ENCODE measurements around the gene ADA. TPM values are rescaled to one million over a fixed set of nuclear protein-coding genes. Genes with fewer than 3 reads are reported as not detected.

ADA gene
- total RNA-seq, 1 donor from 2014 or later: 7.7 TPM

- ATAC-seq (no peak), DNase-seq (no peak)
- Histone ChIP-seq H3K27ac (no peak overlapping the region), H3K9me3 (no peaks in the 10 kb centered on the region), H3K4me1 (no peaks in the 10 kb centered on the region), H3K36me3 (peaks cover 3% of the 10 kb centered on the region), H3K4me3 (no peak overlapping the region), H3K27me3 (ENCODE audit: low read depth) (no peaks in the 10 kb centered on the region)
- intact Hi-C loops (cut with DNase I): no loop called here
- TF ChIP-seq, protein P1, sequence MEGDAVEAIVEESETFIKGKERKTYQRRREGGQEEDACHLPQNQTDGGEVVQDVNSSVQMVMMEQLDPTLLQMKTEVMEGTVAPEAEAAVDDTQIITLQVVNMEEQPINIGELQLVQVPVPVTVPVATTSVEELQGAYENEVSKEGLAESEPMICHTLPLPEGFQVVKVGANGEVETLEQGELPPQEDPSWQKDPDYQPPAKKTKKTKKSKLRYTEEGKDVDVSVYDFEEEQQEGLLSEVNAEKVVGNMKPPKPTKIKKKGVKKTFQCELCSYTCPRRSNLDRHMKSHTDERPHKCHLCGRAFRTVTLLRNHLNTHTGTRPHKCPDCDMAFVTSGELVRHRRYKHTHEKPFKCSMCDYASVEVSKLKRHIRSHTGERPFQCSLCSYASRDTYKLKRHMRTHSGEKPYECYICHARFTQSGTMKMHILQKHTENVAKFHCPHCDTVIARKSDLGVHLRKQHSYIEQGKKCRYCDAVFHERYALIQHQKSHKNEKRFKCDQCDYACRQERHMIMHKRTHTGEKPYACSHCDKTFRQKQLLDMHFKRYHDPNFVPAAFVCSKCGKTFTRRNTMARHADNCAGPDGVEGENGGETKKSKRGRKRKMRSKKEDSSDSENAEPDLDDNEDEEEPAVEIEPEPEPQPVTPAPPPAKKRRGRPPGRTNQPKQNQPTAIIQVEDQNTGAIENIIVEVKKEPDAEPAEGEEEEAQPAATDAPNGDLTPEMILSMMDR (IDR thresholded peaks at IDR 0.05): no peak
Observed at GRCh38 chr20:44629542-44629941, 22.0 kb downstream of the ADA start.

DNA sequence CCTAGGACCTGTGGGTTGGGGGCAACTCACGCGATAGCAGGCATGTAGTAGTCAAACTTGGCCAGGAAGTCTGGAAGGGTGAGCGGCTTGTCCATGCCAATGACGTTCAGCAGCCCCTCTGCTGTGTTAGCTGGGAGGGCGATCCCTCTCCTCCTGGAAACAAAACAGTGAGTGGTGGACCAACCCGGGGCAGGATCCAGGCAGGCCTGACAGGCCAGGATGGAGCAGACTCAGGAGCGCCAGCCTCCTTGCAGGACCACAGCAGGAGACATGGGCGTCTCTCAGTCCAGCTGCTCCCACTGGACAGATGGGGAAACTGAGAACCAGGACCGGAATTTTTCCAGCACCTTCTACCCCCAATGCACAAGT, 22.5 kb downstream of the ADA start:
- Histone ChIP-seq H3K4me3 (no peak overlapping the region), H3K27ac (no peak overlapping the region), H3K9me3 (no peaks in the 10 kb centered on the region), H3K4me1 (no peaks in the 10 kb centered on the region), H3K27me3 (ENCODE audit: low read depth) (no peaks in the 10 kb centered on the region), H3K36me3 (no peaks in the 10 kb centered on the region)
- intact Hi-C loops (cut with DNase I): no loop called here
- DNase-seq (no peak), ATAC-seq (no peak)
- TF ChIP-seq, protein P1 (IDR thresholded peaks at IDR 0.05): no peak

- TF ChIP-seq, protein P1 (IDR thresholded peaks at IDR 0.05): no peak
- intact Hi-C loops (cut with DNase I): no loop called here
- no peaks in the 10 kb centered on the region for H3K9me3 ChIP-seq
- DNase-seq: no peak
- H3K27ac ChIP-seq: no peak overlapping the region
- no peaks in the 10 kb centered on the region for H3K4me1 ChIP-seq
- ATAC-seq: no peak
- no peak overlapping the region for H3K4me3 ChIP-seq
- no peaks in the 10 kb centered on the region for H3K27me3 ChIP-seq (ENCODE audit: low read depth)
- no peaks in the 10 kb centered on the region for H3K36me3 ChIP-seq
Observed at GRCh38 chr20:44627364-44628010, 24.0 kb downstream of the ADA start.

- H3K27me3 ChIP-seq (ENCODE audit: low read depth): no peaks in the 10 kb centered on the region
- no peaks in the 10 kb centered on the region for H3K36me3 ChIP-seq
- no peaks in the 10 kb centered on the region for H3K4me1 ChIP-seq
- intact Hi-C loops (cut with DNase I): no loop called here
- no peak for DNase-seq
- no peaks in the 10 kb centered on the region for H3K9me3 ChIP-seq
- ATAC-seq: no peak
- no peak overlapping the region for H3K27ac ChIP-seq
- TF ChIP-seq, protein P1 (IDR thresholded peaks at IDR 0.05): no peak
- H3K4me3 ChIP-seq: no peak overlapping the region
Observed at GRCh38 chr20:44626278-44626677, 25.2 kb downstream of the ADA start.

DNA sequence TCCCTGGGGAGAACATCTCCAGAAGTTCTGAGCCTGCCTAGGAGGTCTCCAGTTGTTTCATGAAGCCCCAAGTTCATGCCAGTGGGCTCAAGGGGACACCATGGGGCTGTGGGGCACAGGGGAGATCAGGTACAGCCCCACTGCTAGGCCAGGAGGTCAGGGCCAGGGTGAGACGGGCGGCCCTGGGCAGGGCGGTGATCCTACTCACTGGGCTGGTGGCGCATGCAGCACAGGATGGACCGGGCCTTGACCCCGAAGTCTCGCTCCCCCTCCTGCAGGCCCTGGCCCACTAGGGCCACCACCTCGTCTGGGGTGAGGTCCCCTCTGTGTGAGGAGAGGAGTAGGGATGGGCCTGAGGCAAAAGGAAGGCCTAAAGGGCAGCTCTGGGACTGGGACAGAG, 26.1 kb downstream of the ADA start:
- H3K27ac ChIP-seq: no peak overlapping the region
- H3K27me3 ChIP-seq (ENCODE audit: low read depth): no peaks in the 10 kb centered on the region
- H3K9me3 ChIP-seq: no peaks in the 10 kb centered on the region
- TF ChIP-seq, protein P1 (IDR thresholded peaks at IDR 0.05): no peak
- intact Hi-C loops (cut with DNase I): no loop called here
- H3K4me1 ChIP-seq: no peaks in the 10 kb centered on the region
- H3K36me3 ChIP-seq: peaks cover 9% of the 10 kb centered on the region
- H3K4me3 ChIP-seq: no peak overlapping the region
- ATAC-seq: no peak
- no peak for DNase-seq

All from lower lobe of right lung (tissue), 2 donors.